Heart right ventricle (tissue), 16 donors: ENCODE data around the gene TVP23A. TPM values are rescaled to one million over a fixed set of nuclear protein-coding genes. Genes with fewer than 3 reads are reported as not detected.
A peak's percentile ranks its signal among the peaks of the same experiment; 100 is the strongest.

Experiments
- ATAC-seq, 8 donors: fragments of 200-7000 bp; cut with Tn5 transposase; one replicate each; pipeline ENCODE4 v1.9.1; 2020; ENCODE audit warnings: mild to moderate bottlenecking in 8 of 8, moderate library complexity in 8 of 8, moderate number of reproducible peaks in 1 of 8
- DNase-seq, 2 donors: peaks; one replicate each; pipeline ENCODE4 v3.0.0-alpha.2; 2020
- H3K27ac ChIP-seq, 10 donors: fragments of 200-600 bp; sonication (generic) in 2 of 10; one replicate each; pipeline versions ENCODE4 v1.5.0 to v1.8.0; 2020 to 2022; ENCODE audit warnings: mild to moderate bottlenecking in 3 of 10
- H3K27me3 ChIP-seq, 7 donors: fragments of 200-600 bp; one replicate each; pipeline ENCODE4 v1.8.0; 2021 to 2022; ENCODE audit warnings: mild to moderate bottlenecking in 2 of 7
- H3K36me3 ChIP-seq, 9 donors: fragments of 200-600 bp; sonication (generic) in 1 of 9; one replicate each; pipeline versions ENCODE4 v1.5.0 to v1.8.0; 2020 to 2022; ENCODE audit warnings: mild to moderate bottlenecking in 2 of 9
- H3K4me1 ChIP-seq, 9 donors: fragments of 200-600 bp; sonication (generic) in 1 of 9; one replicate each; pipeline versions ENCODE4 v1.5.0 to v1.8.0; 2020 to 2022; ENCODE audit warnings: mild to moderate bottlenecking in 4 of 9
- H3K4me3 ChIP-seq, 10 donors: fragments of 200-600 bp; sonication (generic) in 2 of 10; one replicate each; pipeline versions ENCODE4 v1.5.0 to v1.8.0; 2020 to 2022; ENCODE audit warnings: mild to moderate bottlenecking in 7 of 10, moderate library complexity in 2 of 10
- H3K9me3 ChIP-seq, 11 donors: fragments of 200-600 bp in 10 of 11; sonication (generic) in 2 of 11; one replicate each; pipeline versions ENCODE4 v1.5.0 to v1.8.0; 2013 to 2022; ENCODE audit warnings: mild to moderate bottlenecking in 2 of 11, control low read depth in 1 of 11, moderate library complexity in 1 of 11
- WGBS, 2 donors: extraction: QIAGEN DNeasy Blood & Tissue Kit; methylation state at CpG; one replicate each; pipeline ENCODE4 v1.1.7; 2013; ENCODE audit warnings: inconsistent platforms in 1 of 2; 5-methylcytosine and 5-hydroxymethylcytosine counted together
- intact Hi-C, 10 donors: fragments of 100-400 bp; cut with DNase I; formaldehyde crosslinking; loops; one replicate each; pipeline versions ENCODE4 v1.11.1 to v1.14.2; 2022
- polyA plus RNA-seq, 2 donors: library from polyadenylated mRNA; stranded (reverse); fragments of 200-250 nt; gene quantifications; one replicate each; pipeline ENCODE4 v1.2.3, GENCODE V29; 2013
- total RNA-seq, 10 donors: library from RNA; stranded (reverse); fragmentation: NEBNext Ultra II Directional in 3 of 10; extraction: Animal tissue kit (Norgen Biotek cat#: 25700) in 3 of 10; gene quantifications; one replicate each; pipeline versions ENCODE4 v1.2.1 to v1.2.4, GENCODE V29; 2021 to 2023
- TF ChIP-seq, protein P1 (sequence below), 9 donors: fragments of 200-600 bp; sonication (generic) in 2 of 9; IDR thresholded peaks; one replicate each; pipeline versions ENCODE4 v1.5.0 to v1.8.0; 2021 to 2022; ENCODE audit warnings: antibody characterized with exemption in 9 of 9, mild to moderate bottlenecking in 5 of 9, moderate library complexity in 1 of 9
- donor health status: Arrhythmogenic right ventricular cardiomyopathy.
- donor health status: ischemic (EF 13 %, LVEDD 7.1; RV severe dilation, severe dysfunction).
- donor health status: healthy with polysubstance abuse.
- donor health status: DM: no; HTN: yes; CAD: no.
- donor health status: DM: no; HTN: no; CAD: no.
- donor health status: ischemic (EF 25% LVEDD 6.9; RV normal size, moderate dysfunction).
- donor health status: ischemic (EF 25% LVEDD 5.7; RV mildly dilated, moderate dysfunction).
- donor health status: healthy.
- donor health status: DM: yes; HTN: yes; CAD: no.
- donor health status: Ischemic cardiomyopathy.
- donor health status: ischemic (EF 35%, LVEDD 5.7; RV mildly dilated, moderate dysfunction).
- donor health status: nonischemic (EF 11% LVEDD 7.7; RV severe dilation, severe dysfunction).
- donor health status: DM: yes; HTN: yes; CAD: no.
- donor health status: PGD.
- donor health status: ischemic (EF 29% LVEDD 5.4; RV normal size, mild dysfunction).
- donor health status: nonischemic (EF 23%, LVEDD 6.1; RV moderate dilation, normal function).

TVP23A gene
- total and polyA plus RNA-seq, 12 donors = 0.04 to 0.44 (median 0.18) TPM; not detected in 5

DNA sequence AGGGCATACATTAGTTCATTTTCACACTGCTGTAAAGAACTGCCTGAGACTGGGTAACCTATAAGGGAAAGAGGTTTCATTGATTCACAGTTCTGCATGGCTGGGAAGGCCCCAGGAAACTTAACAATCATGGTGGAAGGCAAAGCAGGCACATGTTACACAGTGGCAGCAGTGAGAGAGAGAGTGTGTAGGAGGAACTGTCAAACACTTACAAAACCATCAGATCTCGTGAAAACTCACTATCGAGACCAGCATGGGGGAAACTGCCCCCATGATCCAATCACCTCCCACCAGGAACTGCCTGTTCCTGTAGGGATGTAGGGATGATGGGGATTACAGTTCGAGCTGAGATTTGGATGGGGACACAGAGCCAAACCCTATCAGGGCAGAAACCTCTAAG, 57.7 kb downstream of the TVP23A start:
- ATAC-seq = no peak
- Histone ChIP-seq H3K9me3 (no peaks in the 10 kb centered on the region), H3K27me3 (no peaks in the 10 kb centered on the region), H3K36me3 (peaks cover 0 to 97% (median 54%) of the 10 kb centered on the region in 9 donors), H3K4me3 (no peak overlapping the region), H3K27ac (no peak overlapping the region), H3K4me1 (peaks cover 0 to 23% (median 11%) of the 10 kb centered on the region in 9 donors)
- intact Hi-C loops = loop anchor here in 1 of 10 donors (10.0 kb wide), 1 partner anchor 54 kb away; the partner anchor contains the start of gene TVP23A
- WGBS, 2 donors = 81 to 85% methylated on average over 3 of the region's 3 CpGs
- TF ChIP-seq, protein P1, sequence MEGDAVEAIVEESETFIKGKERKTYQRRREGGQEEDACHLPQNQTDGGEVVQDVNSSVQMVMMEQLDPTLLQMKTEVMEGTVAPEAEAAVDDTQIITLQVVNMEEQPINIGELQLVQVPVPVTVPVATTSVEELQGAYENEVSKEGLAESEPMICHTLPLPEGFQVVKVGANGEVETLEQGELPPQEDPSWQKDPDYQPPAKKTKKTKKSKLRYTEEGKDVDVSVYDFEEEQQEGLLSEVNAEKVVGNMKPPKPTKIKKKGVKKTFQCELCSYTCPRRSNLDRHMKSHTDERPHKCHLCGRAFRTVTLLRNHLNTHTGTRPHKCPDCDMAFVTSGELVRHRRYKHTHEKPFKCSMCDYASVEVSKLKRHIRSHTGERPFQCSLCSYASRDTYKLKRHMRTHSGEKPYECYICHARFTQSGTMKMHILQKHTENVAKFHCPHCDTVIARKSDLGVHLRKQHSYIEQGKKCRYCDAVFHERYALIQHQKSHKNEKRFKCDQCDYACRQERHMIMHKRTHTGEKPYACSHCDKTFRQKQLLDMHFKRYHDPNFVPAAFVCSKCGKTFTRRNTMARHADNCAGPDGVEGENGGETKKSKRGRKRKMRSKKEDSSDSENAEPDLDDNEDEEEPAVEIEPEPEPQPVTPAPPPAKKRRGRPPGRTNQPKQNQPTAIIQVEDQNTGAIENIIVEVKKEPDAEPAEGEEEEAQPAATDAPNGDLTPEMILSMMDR (IDR thresholded peaks at IDR 0.05) = no peak
- no peak for DNase-seq

DNA sequence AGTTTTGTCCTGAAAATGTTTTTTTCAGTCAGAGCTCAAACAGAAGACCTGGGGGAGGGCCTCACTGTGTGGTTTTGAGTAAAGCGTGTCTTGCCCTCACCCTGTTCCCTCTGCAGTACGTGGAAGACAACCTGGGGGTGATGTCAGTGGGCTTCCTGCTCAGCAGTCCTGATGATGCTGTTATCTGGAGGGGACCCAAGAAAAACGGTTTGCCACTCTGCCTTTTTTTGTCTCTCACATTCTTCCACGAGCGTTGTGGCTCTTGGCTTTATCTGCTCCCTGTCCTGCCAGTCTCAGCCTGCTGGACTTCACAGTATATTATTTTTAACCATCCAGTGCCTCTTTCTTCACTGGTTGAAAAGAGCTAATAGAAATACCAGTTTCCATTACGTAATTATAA, 62.0 kb downstream of the TVP23A start:
- Histone ChIP-seq H3K36me3 (peaks cover 0 to 100% (median 50%) of the 10 kb centered on the region in 9 donors), H3K4me3 (no peak overlapping the region), H3K9me3 (no peaks in the 10 kb centered on the region), H3K27ac (peak overlapping the region in 6 of 10 donors; percentile 1 to 66 (median 57)), H3K27me3 (no peaks in the 10 kb centered on the region), H3K4me1 (peaks cover 0 to 46% (median 4%) of the 10 kb centered on the region in 9 donors)
- intact Hi-C loops = loop anchor here in 3 of 10 donors (5.0 to 10.0 kb wide), 3 partner anchors 68 to 161 kb away; no protein-coding TSS in a partner anchor
- WGBS, 2 donors = 46 to 60% methylated on average over 6 of the region's 6 CpGs
- DNase-seq = peak in 1 of 2 donors; percentile 34
- peak in 6 of 8 donors; percentile 53 to 79 (median 70) for ATAC-seq
- TF ChIP-seq, protein P1 (IDR thresholded peaks at IDR 0.05) = no peak

DNA sequence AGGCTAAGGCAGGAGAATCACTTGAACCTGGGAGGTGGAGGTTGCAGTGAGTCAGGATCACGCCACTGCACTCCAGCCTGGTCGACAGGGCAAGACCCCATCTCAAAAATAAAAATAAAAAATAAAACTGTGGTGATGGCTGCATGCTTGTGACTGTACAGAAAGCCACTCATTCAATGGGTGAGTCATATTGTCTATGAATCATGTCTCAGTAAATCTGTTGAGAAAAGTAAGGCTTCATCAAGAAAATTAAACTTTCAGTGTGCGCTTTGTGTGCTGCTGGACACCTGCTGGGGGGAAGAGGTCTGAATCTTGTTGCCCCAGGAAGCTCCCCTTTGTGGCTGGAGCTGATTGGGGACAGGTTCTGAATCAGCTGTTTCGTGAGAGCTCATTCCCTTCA, 63.7 kb downstream of the TVP23A start:
- Histone ChIP-seq H3K36me3 (peaks cover 0 to 100% (median 36%) of the 10 kb centered on the region in 9 donors), H3K9me3 (no peaks in the 10 kb centered on the region), H3K4me1 (peaks cover 0 to 50% (median 14%) of the 10 kb centered on the region in 9 donors), H3K27me3 (no peaks in the 10 kb centered on the region), H3K4me3 (no peak overlapping the region), H3K27ac (no peak overlapping the region)
- TF ChIP-seq, protein P1 (IDR thresholded peaks at IDR 0.05) = no peak
- WGBS, 2 donors = 92 to 95% methylated on average over 4 of the region's 4 CpGs
- ATAC-seq (no peak), DNase-seq (no peak)
- intact Hi-C loops = loop anchor here in 4 of 10 donors (5.0 to 10.0 kb wide), 3 partner anchors 70 to 162 kb away; no protein-coding TSS in a partner anchor

- H3K27ac ChIP-seq = peak overlapping the region in 3 of 10 donors; percentile 15 to 78 (median 19)
- no peak for ATAC-seq
- no peaks in the 10 kb centered on the region for H3K27me3 ChIP-seq
- TF ChIP-seq, protein P1 (IDR thresholded peaks at IDR 0.05) = no peak
- no peaks in the 10 kb centered on the region for H3K9me3 ChIP-seq
- peaks cover 0 to 61% (median 22%) of the 10 kb centered on the region in 9 donors for H3K4me1 ChIP-seq
- intact Hi-C loops = loop anchor here in 2 of 10 donors (5.0 to 10.0 kb wide), 2 partner anchors 71 to 164 kb away; no protein-coding TSS in a partner anchor
- no peak for DNase-seq
- H3K4me3 ChIP-seq = no peak overlapping the region
- 92 to 95% methylated on average over 7 of the region's 7 CpGs for WGBS, 2 donors
- H3K36me3 ChIP-seq = peaks cover 0 to 99% (median 23%) of the 10 kb centered on the region in 9 donors
These were observed 64.9 kb downstream of the TVP23A start for GRCh38 chr16:10753670-10754069.
